ENCODE data around the gene CCR7. TPM values are rescaled to one million over a fixed set of nuclear protein-coding genes. Genes with fewer than 3 reads are reported as not detected.
A peak's percentile ranks its signal among the peaks of the same experiment; 100 is the strongest.

Gene CCR7
- total RNA-seq, 1 experiment from 2014 or later: not detected

- POLR2A ChIA-PET: no interaction called here
- no peak for DNase-seq
Measured at GRCh38 chr17:40598619-40599467, 33.6 kb upstream of the CCR7 start.

GRCh38 chr17:40598301-40598618 is 33.0 kb upstream of the CCR7 start:
- Histone ChIP-seq H3K9me3 (no peaks in the 10 kb centered on the region), H3K27me3 (replicated peaks; ENCODE audit: control insufficient read depth, insufficient read depth, low read length) (no peaks in the 10 kb centered on the region), H3K4me3 (ENCODE audit: low read depth, low read length) (no peak overlapping the region), H3K4me1 (no peaks in the 10 kb centered on the region), H3K36me3 (ENCODE audit: control insufficient read depth, insufficient read depth, low read length) (no peaks in the 10 kb centered on the region)
- intact Hi-C loops (cut with micrococcal nuclease; ENCODE audit: unreplicated experiment): no loop called here
- POLR2A ChIA-PET: no interaction called here
- peak overlapping the region; percentile 18 for H3K27ac Mint-ChIP-seq (ENCODE audit: unreplicated experiment)
- no peak for TF ChIP-seq CTCF (IDR thresholded peaks at IDR 0.05; ENCODE audit: insufficient read depth in 1 of 2, low read depth in 1 of 2, low read length in 1 of 2, severe bottlenecking in 1 of 2, unreplicated experiment in 1 of 2)
- DNase-seq: no peak
- BruUV-seq (replicated peaks): no TSS peak
- H3K9me3 Mint-ChIP-seq (ENCODE audit: unreplicated experiment): no peaks in the 10 kb centered on the region
- H3K4me3 Mint-ChIP-seq (ENCODE audit: unreplicated experiment): no peak overlapping the region
- peaks cover 6% of the 10 kb centered on the region for H3K36me3 Mint-ChIP-seq (ENCODE audit: insufficient read depth, unreplicated experiment)
- peaks cover 11% of the 10 kb centered on the region for H3K4me1 Mint-ChIP-seq (ENCODE audit: low read depth, unreplicated experiment)
- H3K27me3 Mint-ChIP-seq (ENCODE audit: insufficient read depth, unreplicated experiment): no peaks in the 10 kb centered on the region
- CTCF ChIA-PET: interaction anchor here (0.5 kb wide), 1 partner anchor 65 kb away, joined by 3 read pairs; no protein-coding TSS in a partner anchor

More at GRCh38 chr17:40598619-40599467, 33.6 kb upstream of the CCR7 start:
- peak overlapping the region; percentile 18 for H3K27ac Mint-ChIP-seq (ENCODE audit: unreplicated experiment)
- peaks cover 6% of the 10 kb centered on the region for H3K36me3 Mint-ChIP-seq (ENCODE audit: insufficient read depth, unreplicated experiment)
- Histone ChIP-seq H3K4me1 (no peaks in the 10 kb centered on the region), H3K4me3 (ENCODE audit: low read depth, low read length) (no peak overlapping the region), H3K9me3 (no peaks in the 10 kb centered on the region), H3K27me3 (replicated peaks; ENCODE audit: control insufficient read depth, insufficient read depth, low read length) (no peaks in the 10 kb centered on the region), H3K36me3 (ENCODE audit: control insufficient read depth, insufficient read depth, low read length) (no peaks in the 10 kb centered on the region)
- no TSS peak for BruUV-seq (replicated peaks)
- CTCF ChIA-PET: no interaction called here
- no peak overlapping the region for H3K4me3 Mint-ChIP-seq (ENCODE audit: unreplicated experiment)
- H3K4me1 Mint-ChIP-seq (ENCODE audit: low read depth, unreplicated experiment): peaks cover 11% of the 10 kb centered on the region
- H3K27me3 Mint-ChIP-seq (ENCODE audit: insufficient read depth, unreplicated experiment): no peaks in the 10 kb centered on the region
- no peaks in the 10 kb centered on the region for H3K9me3 Mint-ChIP-seq (ENCODE audit: unreplicated experiment)
- intact Hi-C loops (cut with micrococcal nuclease; ENCODE audit: unreplicated experiment): no loop called here
- no peak for TF ChIP-seq CTCF (IDR thresholded peaks at IDR 0.05; ENCODE audit: insufficient read depth in 1 of 2, low read depth in 1 of 2, low read length in 1 of 2, severe bottlenecking in 1 of 2, unreplicated experiment in 1 of 2)

GRCh38 chr17:40597556-40598300 is 32.5 kb upstream of the CCR7 start:
- Mint-ChIP-seq H3K27ac (ENCODE audit: unreplicated experiment) (no peak overlapping the region), H3K27me3 (ENCODE audit: insufficient read depth, unreplicated experiment) (no peaks in the 10 kb centered on the region), H3K4me1 (ENCODE audit: low read depth, unreplicated experiment) (peaks cover 11% of the 10 kb centered on the region), H3K36me3 (ENCODE audit: insufficient read depth, unreplicated experiment) (peaks cover 6% of the 10 kb centered on the region), H3K4me3 (ENCODE audit: unreplicated experiment) (no peak overlapping the region), H3K9me3 (ENCODE audit: unreplicated experiment) (no peaks in the 10 kb centered on the region)
- POLR2A ChIA-PET: no interaction called here
- no peaks in the 10 kb centered on the region for H3K36me3 ChIP-seq (ENCODE audit: control insufficient read depth, insufficient read depth, low read length)
- H3K9me3 ChIP-seq: no peaks in the 10 kb centered on the region
- H3K27me3 ChIP-seq (replicated peaks; ENCODE audit: control insufficient read depth, insufficient read depth, low read length): no peaks in the 10 kb centered on the region
- no peak for DNase-seq
- CTCF ChIA-PET: interaction anchor here (0.5 kb wide), 1 partner anchor 64 kb away, joined by 3 read pairs; no protein-coding TSS in a partner anchor
- intact Hi-C loops (cut with micrococcal nuclease; ENCODE audit: unreplicated experiment): no loop called here
- no peaks in the 10 kb centered on the region for H3K4me1 ChIP-seq
- no peak for TF ChIP-seq CTCF (IDR thresholded peaks at IDR 0.05; ENCODE audit: insufficient read depth in 1 of 2, low read depth in 1 of 2, low read length in 1 of 2, severe bottlenecking in 1 of 2, unreplicated experiment in 1 of 2)
- no TSS peak for BruUV-seq (replicated peaks)
- H3K4me3 ChIP-seq (ENCODE audit: low read depth, low read length): no peak overlapping the region
